NCI-H1694 (cell line): ENCODE measurements around the gene MAN1A1.

ENCODE experiments used
- DNase-seq: peaks from one replicate; lab custom pipeline; 2025; lab: John Stamatoyannopoulos, UW

MAN1A1 gene

GRCh38 chr6:119269266-119270103 lies 80.1 kb downstream of the MAN1A1 start:
- DNase-seq: no peak

GRCh38 chr6:119267126-119267905 lies 82.2 kb downstream of the MAN1A1 start:
- DNase-seq: no peak

GRCh38 chr6:119264854-119265397 lies 84.6 kb downstream of the MAN1A1 start:
- DNase-seq: no peak

GRCh38 chr6:119262612-119263011 lies 86.9 kb downstream of the MAN1A1 start:
- no peak for DNase-seq

- peak; percentile 46 for DNase-seq
Observed at GRCh38 chr6:119261944-119262284, 87.6 kb downstream of the MAN1A1 start.

GRCh38 chr6:119259027-119259426 lies 90.5 kb downstream of the MAN1A1 start:
- DNase-seq: no peak

- DNase-seq: no peak
Observed at GRCh38 chr6:119257726-119258125, 91.8 kb downstream of the MAN1A1 start.

- DNase-seq: no peak
Observed at GRCh38 chr6:119256978-119257462, 92.5 kb downstream of the MAN1A1 start.

GRCh38 chr6:119256392-119256791 lies 93.2 kb downstream of the MAN1A1 start:
- DNase-seq: no peak

- DNase-seq: no peak
Observed at GRCh38 chr6:119255492-119255891, 94.1 kb downstream of the MAN1A1 start.

GRCh38 chr6:119250036-119250435 lies 99.5 kb downstream of the MAN1A1 start:
- DNase-seq: no peak

GRCh38 chr6:119249319-119249718 lies 100.2 kb downstream of the MAN1A1 start:
- no peak for DNase-seq

GRCh38 chr6:119247504-119247903 lies 102.1 kb downstream of the MAN1A1 start:
- no peak for DNase-seq

GRCh38 chr6:119243657-119244056 lies 105.9 kb downstream of the MAN1A1 start:
- no peak for DNase-seq

- no peak for DNase-seq
Observed at GRCh38 chr6:119243037-119243436, 106.5 kb downstream of the MAN1A1 start.

GRCh38 chr6:119241540-119242309 lies 107.8 kb downstream of the MAN1A1 start:
- DNase-seq: no peak

GRCh38 chr6:119241111-119241465 lies 108.5 kb downstream of the MAN1A1 start:
- no peak for DNase-seq

GRCh38 chr6:119240257-119241110 lies 109.1 kb downstream of the MAN1A1 start:
- no peak for DNase-seq

GRCh38 chr6:119237177-119237715 lies 112.3 kb downstream of the MAN1A1 start:
- DNase-seq: no peak

GRCh38 chr6:119234941-119235340 lies 114.6 kb downstream of the MAN1A1 start:
- no peak for DNase-seq

- DNase-seq: no peak
Observed at GRCh38 chr6:119234457-119234856, 115.1 kb downstream of the MAN1A1 start.
